Nucleus accumbens (tissue), 56 donors: ENCODE results near the gene MYO1B.
"Not testable (repeated sequence)": the region's sequence is repeated elsewhere in the genome, so short reads cannot be mapped to it uniquely, and the experiment has no call there.

Experiments
- DNase-seq, 56 donors: peaks; one replicate each; lab custom pipeline; 2025; lab: John Stamatoyannopoulos, UW

MYO1B gene

GRCh38 chr2:191436368-191437055 lies 191.3 kb downstream of the MYO1B start:
- DNase-seq: no peak

DNA sequence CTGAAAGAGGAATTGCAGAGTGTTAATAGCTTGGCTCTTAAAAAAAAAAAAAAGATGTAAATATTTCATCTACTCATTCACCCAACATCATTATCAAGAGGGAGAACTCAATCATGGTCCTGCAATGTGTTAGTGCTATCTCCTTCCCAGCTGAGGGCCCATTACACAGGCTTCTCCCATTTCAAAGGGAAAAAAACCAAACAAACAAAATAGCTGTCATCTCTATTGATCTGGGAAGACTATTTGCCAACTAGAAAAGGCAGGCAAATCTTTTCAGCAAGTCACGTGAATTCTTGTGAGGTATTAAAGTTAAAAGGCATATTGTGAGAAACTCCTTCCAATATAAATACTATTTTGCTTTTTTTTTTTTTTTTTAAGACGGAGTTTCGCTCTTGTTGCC lies 194.3 kb downstream of the MYO1B start:
- DNase-seq: no peak

DNA sequence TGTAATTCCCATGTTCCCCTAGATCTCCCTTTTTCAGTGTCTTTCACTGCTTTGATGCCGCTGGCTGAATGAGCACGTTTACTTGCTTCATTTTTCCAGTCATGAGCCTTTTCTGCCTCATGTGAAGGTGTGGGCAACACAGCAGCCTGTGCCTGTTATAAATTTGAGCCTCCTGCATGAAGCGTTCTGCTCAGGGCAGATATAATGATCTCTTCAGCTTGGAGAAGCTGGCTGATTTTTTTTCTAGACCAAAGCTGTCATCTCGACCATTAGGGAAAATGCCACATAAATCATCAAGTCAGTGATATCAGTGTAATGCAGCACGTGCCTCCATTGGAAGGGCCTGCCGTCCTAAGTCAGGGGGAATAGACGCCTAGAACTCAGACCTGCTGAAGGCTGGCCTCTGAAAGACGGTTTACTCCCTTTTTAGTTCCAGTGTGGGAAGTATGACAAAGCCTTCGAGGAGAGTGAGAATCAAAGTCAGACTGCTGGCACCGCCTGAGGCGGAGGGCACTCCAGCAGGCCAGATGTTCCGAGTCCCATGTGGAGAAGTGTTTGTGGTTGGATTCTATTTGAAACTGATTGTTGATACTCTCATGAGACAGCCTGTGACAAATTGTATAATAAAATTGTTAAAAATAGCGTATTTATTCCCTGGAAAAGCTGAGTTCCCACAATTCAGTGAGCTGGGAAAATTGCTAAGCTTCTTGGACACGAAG lies 196.5 kb downstream of the MYO1B start:
- no peak for DNase-seq

GRCh38 chr2:191443446-191443845 lies 198.2 kb downstream of the MYO1B start:
- no peak for DNase-seq

GRCh38 chr2:191446910-191447309 lies 201.7 kb downstream of the MYO1B start:
- DNase-seq: no peak

DNA sequence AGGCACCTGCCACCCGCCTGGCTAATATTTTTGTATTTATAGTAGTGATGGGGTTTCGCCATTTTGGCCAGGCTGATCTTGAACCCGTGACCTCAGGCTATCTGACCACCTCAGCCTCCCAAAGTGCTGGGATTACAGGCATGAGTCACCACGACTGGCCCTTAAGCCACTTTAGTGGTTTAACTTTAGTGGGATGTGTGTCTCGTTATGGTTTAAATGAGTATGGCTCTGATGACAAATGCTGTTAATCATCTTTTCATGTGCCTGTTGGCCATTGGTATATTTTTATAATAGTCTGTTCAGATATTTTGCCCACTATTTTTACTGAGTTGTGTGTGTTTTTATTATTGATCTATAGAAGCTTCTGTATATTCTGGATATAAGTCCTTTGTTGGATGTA lies 205.9 kb downstream of the MYO1B start:
- no peak for DNase-seq

GRCh38 chr2:191452065-191452464 lies 206.9 kb downstream of the MYO1B start:
- DNase-seq: no peak

DNA sequence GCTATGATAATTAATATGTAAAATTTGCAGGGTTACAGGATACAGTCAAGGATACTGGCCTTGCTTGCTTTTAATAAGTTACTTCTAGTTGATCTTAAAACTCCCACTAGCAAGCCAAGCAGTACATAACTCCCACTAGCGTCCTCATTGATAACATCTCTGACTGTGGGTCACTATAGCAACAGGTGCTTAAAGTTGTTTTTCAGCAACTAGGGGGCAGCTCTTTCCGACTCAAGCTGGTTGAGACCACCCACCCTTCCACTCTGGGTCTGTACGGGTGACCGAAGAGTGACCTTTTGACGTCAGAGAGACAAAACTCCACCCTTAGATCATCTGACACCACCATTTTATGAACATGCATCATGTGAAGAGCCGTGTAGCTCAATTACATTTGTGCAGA lies 208.6 kb downstream of the MYO1B start:
- DNase-seq: no peak

DNA sequence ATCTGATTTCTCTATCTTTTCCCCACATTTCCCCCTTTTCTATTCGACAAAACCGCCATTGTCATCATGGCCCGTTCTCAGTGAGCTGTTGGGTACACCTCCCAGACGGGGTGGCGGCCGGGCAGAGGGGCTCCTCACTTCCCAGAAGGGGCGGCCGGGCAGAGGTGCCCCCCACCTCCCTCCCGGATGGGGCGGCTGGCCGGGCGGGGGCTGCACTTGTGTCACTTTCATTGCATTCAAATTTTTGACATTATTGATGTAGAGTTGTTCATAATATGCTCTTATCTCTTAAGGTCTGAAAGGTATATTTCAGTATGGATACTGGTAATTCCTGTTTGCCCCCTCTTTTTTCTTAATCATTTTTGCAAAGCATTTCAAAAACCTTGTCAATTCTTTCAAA lies 211.3 kb downstream of the MYO1B start:
- DNase-seq: not testable (repeated sequence)

- no peak for DNase-seq
Measured at GRCh38 chr2:191459158-191459557, 214.0 kb downstream of the MYO1B start.

- no peak for DNase-seq
Measured at GRCh38 chr2:191462370-191462769, 217.2 kb downstream of the MYO1B start.

DNA sequence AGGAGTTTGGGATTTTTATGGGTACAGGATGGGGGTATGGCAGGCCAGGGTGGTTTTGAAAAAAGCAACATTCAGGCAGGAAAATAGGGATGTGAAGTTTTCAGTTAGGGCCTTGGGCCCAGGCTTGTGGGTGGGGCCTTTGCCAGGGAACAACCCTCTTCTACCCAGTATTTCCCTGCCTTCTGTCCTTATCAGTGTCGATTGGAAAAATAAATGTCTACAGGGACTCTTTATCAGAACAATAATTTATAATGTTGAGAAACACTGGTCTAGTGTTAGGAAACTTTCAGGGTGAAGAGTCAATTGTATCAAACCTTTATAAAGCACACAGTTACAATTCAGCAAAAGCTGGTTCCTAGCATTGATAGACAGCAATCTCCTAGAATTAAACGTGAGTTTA lies 218.6 kb downstream of the MYO1B start:
- DNase-seq: no peak

DNA sequence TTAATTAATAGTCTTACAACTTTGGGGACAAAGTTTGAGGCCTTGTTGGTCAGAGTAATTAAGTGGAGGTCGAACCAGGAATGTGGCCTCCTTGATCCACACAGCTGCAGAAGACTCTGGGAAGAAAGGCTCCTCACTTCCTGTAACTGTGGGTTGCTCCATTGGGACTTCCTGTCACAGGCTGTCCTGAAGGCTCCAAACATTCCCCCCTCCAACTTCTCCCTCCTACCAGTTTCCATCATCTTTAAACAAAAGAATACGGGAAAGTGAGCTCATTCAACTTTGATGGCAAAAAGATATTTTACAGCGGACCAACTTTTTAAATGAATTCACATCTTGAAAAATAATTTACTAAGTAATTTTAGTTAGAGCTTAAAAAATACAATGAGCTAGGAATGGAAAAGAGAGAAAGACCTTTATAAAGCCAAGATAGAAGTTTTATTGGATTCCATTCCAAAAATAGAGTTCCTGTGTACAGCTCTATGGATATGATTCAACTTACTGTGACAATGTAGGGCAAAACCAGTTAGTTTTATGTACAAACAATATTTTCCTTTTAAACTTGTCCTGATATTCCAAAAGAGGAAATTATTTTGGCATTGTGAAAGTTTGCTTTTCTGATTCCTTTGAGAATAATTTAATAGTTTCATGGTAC lies 220.7 kb downstream of the MYO1B start:
- no peak for DNase-seq

DNA sequence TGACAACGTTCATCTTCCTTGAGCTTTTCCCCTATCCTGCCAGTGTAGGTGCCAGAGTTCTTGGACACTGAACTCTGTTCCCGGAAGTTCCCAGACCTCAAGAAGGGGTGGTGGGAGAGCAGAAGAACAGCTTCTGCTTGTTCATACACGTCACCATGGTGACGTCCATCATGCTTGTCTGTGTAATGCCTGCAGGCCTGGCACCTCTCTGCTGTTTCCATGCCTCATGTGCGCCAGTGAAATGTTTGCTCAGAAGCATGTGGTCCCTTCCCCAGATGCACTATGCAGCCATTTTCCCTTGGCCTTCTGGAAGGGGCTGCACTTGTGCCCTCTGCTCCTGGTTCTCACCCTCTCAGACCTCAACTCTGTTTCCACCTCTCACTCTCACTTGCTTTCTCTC lies 221.9 kb downstream of the MYO1B start:
- no peak for DNase-seq

- no peak for DNase-seq
Measured at GRCh38 chr2:191470306-191470705, 225.1 kb downstream of the MYO1B start.

GRCh38 chr2:191474464-191474863 lies 229.3 kb downstream of the MYO1B start:
- no peak for DNase-seq
